Glomerular endothelial cell (primary cell): Measurements from ENCODE around the gene KIAA1328. TPM values are rescaled to one million over a fixed set of nuclear protein-coding genes. Genes with fewer than 3 reads are reported as not detected.
"Not testable (repeated sequence)": the region's sequence is repeated elsewhere in the genome, so short reads cannot be mapped to it uniquely, and the experiment has no call there.

Experiments used
- DNase-seq: peaks from one replicate; pipeline ENCODE4 v3.0.0-alpha.2; 2011; ENCODE audit warnings: low read depth, low spot score; ENCODE audit errors: extremely low read depth
- total RNA-seq: library from RNA; depleted of rRNA; stranded (reverse); fragments of >200 nt; gene quantifications from 2 replicates; pipeline ENCODE4 v1.2.3, GENCODE V29; 2015

Gene KIAA1328
- total RNA-seq, result 2.3 and 6.4 TPM in 2 replicates

- no peak for DNase-seq
These were observed at the start of gene KIAA1328, which contains the start of gene TPGS2 for GRCh38 chr18:36828630-36829361. Gene KIAA1328, plus strand, starts transcription at chr18:36829127. Its CDS starts 12 bp downstream, at chr18:36829139. Gene TPGS2, minus strand, starts transcription at chr18:36829002. Its CDS starts 235 bp downstream, at chr18:36828767.

- DNase-seq, result no peak
These were observed 48.2 kb upstream of the KIAA1328 start for GRCh38 chr18:36780748-36781147.

GRCh38 chr18:36782710-36783109 is 46.2 kb upstream of the KIAA1328 start:
- DNase-seq, result no peak

- DNase-seq, result no peak
These were observed 45.1 kb upstream of the KIAA1328 start for GRCh38 chr18:36783792-36784191.

GRCh38 chr18:36786686-36787085 is 42.2 kb upstream of the KIAA1328 start:
- no peak for DNase-seq

DNA sequence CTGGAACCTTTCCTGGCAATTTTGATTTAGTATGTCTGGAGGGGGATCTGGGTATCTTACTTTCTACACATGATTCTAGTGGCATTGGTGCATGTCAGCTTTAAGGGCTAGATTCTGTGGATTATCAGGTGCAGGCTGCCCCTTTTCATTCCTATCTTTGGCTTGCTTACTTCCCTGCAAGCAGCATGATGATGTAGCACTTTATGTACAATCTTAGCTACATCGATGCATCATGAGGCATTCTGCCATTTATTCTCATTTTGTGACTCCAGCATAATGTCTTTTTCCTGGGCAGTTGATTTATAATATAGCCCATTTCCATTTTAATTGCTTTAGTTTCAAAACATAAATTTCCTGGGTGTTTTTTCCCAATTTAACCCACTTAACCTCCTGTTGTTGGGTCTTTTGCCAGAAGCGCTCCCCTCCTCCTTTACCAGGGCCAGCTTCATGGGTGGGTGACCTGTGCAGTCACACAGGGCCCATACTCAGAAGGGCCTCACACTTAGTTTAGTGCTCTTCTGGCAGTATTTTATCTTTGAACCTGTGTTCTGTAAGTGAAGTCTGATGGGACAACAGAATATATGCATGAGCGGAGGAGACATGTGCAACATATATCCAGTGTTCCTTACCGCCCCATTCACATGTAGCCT is 36.2 kb upstream of the KIAA1328 start:
- DNase-seq, result no peak

GRCh38 chr18:36798738-36799473 is 30.0 kb upstream of the KIAA1328 start:
- no peak for DNase-seq

GRCh38 chr18:36805105-36805504 is 23.8 kb upstream of the KIAA1328 start:
- no peak for DNase-seq

GRCh38 chr18:36808681-36809080 is 20.2 kb upstream of the KIAA1328 start:
- DNase-seq, result no peak

DNA sequence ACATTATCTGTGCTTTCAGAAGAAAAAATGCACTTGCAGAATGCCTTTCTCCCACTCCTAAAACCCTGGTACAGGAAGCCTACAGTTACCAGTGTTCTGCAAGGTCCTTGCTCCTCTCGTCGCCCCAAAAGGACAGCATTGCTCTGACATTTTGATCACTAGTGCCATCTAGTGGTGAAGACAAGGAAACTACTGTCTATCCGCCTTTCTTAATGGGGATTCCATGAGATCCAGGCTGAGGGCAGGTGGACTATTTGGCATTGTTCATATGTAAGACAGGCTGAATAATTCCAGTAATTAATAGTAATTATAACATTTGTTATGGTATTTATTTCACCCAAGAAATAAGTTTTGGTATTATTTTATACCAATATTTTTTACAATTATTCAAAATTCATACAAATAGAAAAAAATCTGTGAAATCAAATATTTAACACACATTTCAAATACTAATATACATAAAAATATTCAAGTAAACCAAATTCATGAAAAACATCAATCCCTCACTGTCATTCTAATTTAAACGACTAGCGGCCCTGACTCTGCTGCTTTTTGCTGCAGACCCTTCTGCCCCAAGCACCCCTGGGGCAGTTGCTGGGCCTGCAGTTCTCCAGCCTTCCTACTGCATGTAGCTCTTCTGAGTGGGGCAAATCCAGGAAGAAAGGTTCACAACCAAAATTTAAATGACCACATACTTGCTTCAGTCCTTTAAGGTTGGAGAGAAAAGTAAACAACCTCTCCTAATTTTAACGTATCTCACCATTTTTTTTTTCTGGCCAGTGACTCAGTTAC is 19.1 kb upstream of the KIAA1328 start:
- DNase-seq, result no peak

DNA sequence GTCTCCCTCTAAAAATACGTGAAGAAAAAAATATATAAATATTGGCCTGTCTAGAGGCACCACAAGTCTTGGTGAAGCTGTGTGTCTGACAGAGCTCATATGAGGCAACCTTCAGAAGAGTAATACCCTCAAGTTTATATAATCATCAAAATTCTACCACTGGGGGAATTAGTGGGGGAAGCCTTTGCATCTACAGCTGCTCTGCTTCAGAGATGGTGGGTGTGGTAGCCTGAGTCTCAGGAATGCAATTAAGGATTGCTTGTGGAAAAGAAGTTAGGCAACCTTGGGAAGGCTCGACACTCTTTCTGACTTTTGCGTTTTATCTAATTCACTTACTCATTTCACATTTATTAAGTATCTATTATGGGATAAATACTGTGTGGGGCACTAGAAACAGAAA is 17.5 kb upstream of the KIAA1328 start:
- no peak for DNase-seq

DNA sequence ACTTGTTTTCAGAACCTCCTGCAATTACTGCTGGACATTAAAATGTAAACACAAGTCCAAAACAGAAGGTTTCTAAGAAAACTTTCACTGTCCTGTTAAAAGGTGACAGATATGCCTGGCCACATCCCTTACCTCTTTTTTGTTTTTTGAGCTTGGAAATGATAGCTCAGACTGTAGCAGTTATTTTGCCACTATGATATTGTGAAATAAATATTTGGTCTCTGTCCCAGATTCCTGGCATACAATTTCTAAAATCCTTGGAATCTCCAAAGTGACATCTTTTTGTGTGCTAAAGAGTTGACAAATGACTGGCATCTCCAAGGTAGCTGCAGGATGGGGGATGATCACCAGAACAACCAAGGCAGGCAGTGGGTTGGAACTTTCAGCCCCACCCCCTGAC is 17.0 kb upstream of the KIAA1328 start:
- no peak for DNase-seq

- DNase-seq, result no peak
These were observed 16.2 kb upstream of the KIAA1328 start for GRCh38 chr18:36812678-36813077.

DNA sequence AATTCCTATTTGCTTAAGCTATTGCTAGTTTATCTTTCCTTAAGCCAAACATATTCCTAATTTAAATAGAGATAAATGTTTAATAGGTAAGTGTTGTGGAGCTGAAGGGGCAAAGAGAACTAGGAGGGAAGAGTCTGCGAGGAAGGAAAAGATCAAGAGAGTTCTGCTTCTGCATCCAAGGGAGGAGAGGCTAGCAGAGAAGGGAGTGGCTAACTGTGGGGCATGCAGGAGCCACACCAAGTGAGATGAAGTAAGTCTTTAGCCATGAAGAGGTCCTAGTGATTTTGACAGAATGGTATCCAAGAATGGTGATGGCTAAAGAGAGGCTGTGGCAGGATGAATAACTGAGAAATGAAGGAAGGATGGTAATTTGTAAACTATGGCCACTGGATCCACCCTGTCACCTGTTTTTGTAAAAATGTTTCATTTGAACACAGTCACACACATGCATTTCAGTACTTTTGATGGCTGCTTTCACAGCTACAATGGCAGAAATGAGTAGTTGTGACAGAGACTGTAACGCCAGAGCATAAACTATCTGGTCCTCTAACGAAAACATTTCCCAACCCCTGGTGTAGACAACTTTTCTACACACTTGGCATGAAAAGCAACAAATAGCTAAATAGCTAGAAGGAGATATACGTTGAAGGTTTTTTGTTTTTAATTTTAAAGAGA is 15.7 kb upstream of the KIAA1328 start:
- DNase-seq, result no peak

DNA sequence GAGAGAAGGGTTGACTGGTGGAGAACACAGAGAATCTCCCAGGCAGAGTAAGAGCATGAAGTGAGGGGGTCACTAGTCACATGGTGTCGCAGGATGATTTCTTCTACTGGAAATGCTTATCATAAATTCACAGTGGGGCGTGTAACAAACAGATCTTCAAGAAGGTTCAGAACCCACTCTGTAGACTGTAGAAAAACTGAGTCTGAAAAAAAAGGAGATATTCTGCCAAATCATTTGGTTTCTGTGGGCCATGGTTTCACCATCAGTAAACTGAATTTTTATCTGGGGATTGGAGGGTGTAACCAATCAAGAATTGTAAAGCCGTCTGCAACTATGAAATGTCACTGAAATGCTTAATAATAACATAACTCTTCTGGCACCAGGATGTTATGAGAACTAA is 15.1 kb upstream of the KIAA1328 start:
- no peak for DNase-seq

DNA sequence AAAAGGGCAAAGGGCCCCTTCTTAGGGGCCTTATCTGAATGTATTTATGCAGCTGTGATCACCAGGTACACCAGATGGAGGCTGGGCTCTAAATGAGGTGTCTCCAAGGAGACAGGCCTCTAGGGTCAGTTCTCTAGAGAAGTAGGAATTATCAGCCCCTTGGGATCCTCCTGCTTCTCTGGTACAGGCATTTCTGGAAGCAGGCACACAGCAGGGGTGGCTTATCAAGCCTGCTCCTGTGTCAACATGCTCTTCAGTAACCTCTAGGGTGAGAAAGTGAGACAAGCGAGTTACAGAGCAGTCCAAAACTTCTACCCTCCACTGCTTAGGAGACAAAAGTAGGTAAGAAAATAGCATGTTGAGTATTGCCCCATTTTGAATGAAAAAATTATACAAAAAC is 13.9 kb upstream of the KIAA1328 start:
- no peak for DNase-seq

DNA sequence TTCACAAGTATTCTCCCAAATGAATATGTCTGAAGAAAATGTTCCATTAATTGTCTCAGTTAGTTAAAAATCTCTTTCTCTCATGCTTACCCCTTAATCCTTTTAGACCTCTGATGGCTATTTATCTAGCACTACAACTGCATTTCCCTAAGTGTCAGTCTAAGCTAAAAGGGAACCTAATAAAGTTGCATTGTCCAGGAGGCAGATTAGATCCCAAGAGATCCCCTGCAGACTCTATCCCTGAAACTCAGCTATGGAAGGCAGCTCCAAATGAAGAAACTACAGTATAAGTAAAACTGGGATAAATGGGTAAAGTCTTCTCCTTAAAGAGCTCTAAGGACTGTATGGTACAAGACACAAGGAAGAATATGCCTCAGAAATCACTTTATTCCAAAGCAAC is 12.8 kb upstream of the KIAA1328 start:
- DNase-seq, result not testable (repeated sequence)

DNA sequence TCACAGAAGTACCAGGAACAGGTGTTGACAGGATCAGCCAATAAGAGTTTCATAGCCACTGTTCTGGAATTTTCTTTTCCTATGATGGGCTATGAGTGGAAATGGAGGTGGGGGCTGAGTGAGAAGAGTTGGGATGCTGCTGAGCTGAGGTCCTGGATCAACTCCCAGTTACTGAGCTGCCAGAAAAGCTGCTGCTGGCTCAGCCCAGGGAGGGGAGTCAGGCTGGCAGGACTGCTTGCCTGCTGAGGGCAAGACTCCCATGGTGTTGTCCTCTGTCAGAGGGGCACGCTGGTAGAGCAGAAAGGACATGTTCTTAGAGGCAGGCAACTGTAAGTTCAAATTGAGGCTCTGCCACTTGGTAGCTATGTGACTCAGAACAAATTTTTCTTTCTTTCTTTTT is 11.9 kb upstream of the KIAA1328 start:
- DNase-seq, result no peak

DNA sequence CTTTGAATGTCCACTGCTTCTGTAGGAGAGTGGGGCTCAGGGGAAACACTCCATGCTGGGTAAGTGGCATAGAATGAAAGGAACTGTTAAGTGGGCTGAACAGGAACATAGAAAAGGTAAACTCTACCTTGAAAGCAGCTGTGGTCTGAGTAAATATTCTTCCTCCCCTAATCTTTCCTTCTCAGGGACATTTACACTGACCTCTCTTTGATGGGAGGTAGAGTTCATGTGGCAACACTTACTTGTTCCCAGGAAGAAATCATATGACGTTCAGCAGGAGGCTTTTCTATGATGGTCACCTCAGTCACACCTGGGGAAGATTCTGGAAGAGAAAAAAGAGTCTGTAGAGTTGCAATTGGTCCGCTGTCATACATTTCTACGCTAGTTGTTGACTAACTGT is 10.3 kb upstream of the KIAA1328 start:
- DNase-seq, result no peak

- no peak for DNase-seq
These were observed 9.3 kb upstream of the KIAA1328 start for GRCh38 chr18:36819621-36820020.
